HG03469 (cell line): Measurements from ENCODE around the gene CSNK1D.
"Not testable (repeated sequence)": the region's sequence is repeated elsewhere in the genome, so short reads cannot be mapped to it uniquely, and the experiment has no call there.

Source experiments
- ATAC-seq: cut with Tn5 transposase; IDR thresholded peaks from one replicate; pipeline ENCODE4 v1.9.1; 2021; ENCODE audit warnings: mild to moderate bottlenecking, moderate library complexity, moderate number of reproducible peaks; ENCODE audit not compliant: unreplicated experiment

The CSNK1D gene

DNA sequence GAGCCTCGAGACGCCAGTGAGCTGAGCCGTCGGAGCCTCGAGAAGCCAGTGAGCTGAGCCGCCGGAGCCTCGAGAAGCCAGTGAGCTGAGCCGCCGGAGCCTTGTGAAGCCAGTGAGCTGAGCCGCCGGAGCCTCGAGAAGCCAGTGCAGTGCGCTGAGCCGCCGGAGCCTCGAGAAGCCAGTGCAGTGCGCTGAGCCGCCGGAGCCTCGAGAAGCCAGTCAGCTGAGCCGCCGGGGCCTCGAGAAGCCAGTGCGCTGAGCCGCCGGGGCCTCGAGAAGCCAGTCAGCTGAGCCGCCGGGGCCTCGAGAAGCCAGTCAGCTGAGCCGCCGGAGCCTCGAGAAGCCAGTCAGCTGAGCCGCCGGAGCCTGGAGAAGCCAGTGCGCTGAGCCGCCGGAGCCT lies 19.4 kb downstream of the CSNK1D start:
- not testable (repeated sequence) for ATAC-seq

DNA sequence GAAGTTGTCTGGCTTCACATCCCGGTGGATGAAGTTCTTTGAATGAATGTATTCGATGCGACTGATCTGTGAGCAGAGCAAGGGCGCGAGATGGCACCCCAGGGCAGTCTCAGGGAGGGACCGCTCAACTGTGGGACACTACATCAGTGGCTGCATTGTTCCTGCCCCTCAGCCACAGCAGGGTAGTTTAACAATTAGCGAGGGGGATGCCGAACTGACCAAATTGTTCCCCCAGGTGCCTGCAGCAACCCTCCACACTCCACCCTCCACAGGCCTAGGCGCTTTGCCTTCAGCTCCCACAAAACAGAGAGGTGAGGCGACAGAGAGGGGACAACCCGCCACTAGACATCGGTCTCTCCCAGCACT lies 20.3 kb downstream of the CSNK1D start:
- no peak for ATAC-seq

DNA sequence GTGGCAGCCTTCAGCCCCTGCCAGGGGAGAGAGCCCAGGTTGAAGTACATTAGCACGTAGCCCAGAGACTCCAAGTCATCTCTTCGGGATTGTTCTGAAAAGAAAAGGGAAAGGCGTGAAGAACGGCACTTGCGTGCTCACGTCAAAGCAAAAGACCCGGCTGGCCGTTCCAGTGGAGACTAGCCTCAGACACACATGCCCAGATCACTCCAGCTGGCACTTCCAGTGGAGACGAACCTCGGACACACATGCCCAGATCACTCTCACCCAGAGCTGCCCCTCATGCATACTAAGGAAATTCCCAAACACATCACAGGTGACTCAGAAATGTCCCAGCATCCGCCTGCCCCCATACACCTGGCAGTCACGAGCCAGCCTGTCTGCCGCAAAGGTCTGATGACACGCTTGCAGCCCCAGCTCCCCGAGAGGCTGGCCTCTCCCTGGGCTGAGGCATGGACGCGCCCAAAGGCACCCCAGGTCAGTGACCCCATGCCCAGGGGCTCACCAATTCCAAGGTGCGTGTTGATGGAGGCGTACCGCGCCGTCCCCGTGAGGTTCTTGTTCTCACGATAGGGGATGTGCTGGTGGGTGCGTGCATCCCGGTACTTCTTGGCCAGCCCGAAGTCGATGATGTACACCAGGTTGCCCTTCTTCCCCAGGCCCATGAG lies 20.9 kb downstream of the CSNK1D start:
- ATAC-seq = no peak

DNA sequence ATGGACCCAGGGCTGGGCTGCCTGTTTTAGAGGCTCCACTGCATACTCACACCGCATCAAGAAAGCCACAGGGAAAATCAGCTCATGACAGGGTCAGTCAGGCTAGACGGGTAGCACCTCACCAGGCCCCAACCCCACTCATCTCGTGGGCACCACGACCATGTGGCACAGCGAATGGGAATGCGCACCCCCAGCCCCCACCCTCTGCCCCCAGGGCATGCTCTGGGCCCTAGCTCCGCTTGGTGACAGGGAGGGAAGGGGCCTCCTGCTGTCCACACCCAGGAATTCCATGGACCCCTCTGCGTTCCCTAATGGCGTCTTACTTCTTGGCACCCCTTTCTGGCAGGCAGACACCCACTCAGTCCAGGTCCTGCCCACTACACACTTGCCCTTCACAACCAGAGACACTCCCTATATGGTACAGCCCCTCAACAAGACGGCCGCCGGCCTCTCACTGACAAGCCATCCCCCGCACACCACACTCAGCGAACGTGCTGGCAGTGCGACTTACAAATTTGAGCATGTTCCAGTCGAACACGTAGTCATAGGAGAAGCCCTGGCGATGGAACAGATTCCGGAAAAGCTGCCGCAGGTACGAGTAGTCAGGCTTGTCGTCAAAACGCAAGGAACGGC lies 22.5 kb downstream of the CSNK1D start:
- ATAC-seq = no peak

DNA sequence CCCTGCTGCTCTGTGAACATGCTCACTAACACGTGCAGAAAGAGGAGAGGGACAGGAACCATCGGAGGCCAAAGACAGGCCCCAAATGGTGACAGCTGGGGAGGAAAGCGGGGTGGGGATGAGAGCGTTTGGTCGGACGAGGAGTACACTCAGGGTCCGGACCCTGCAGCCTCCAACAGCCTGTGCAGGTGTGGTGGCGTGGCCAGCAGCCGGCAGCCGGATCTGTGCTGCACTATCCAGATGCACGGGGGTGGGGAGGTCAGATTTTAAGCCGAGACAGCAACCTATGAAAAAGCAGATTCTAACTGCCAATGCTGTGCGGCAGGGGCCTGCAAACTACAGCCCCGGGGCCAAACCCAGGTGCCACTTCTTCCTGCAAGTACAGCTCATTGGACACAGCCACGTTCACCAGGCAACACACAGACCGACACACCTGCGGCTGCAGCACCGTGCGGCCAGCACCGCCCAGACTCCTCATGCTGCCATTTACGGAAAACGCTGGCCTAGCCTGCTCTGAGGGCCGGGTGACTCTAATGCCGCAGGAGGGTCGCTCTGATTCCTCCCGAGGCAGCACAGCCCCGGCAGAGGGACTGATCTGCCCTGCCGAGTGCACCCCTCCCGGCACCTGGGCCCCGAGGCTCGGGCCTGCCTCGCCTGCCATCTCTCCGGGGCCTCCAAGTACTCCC lies 23.5 kb downstream of the CSNK1D start:
- ATAC-seq = no peak

DNA sequence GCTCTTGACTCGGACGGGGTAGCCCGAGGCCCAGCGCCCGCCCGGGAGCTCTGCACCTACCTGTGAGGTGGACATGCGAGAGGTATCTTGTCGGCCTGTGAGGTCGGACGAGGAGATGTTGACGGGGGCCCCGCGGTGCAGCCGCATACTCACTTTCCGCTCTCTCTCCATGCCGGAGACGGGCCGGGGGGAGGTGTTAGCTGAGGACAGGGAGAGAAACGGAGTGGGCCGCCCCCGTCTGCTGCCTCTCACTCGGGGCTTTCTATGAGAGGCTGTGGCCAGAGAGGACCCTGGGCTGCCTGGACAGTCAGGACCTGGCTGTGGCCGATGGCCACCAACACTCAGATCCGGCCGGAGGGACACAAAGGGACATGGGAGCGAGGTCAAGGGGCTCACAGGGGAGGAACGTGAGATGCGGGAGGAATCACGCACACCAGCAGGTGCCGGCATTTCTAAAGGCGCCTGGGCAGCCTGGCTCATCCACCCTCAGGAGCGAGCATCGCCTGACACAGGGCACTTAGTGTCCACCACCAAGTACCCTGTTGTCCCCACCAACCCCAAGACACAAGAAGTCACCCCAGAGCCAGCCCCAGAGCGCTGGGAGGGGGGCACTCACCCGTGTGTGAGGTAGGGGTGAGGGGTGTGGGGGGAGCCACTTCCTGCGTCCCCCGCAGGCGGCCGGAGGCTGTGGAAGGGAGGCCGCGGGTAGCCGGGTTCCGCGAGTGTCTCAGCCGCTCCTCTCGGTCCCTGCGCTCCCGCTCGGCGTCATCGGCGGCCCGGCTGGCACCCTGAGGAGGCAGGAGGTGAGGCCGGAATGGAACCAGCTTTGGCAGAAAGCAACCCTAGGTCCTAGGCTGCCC lies 24.5 kb downstream of the CSNK1D start:
- no peak for ATAC-seq

DNA sequence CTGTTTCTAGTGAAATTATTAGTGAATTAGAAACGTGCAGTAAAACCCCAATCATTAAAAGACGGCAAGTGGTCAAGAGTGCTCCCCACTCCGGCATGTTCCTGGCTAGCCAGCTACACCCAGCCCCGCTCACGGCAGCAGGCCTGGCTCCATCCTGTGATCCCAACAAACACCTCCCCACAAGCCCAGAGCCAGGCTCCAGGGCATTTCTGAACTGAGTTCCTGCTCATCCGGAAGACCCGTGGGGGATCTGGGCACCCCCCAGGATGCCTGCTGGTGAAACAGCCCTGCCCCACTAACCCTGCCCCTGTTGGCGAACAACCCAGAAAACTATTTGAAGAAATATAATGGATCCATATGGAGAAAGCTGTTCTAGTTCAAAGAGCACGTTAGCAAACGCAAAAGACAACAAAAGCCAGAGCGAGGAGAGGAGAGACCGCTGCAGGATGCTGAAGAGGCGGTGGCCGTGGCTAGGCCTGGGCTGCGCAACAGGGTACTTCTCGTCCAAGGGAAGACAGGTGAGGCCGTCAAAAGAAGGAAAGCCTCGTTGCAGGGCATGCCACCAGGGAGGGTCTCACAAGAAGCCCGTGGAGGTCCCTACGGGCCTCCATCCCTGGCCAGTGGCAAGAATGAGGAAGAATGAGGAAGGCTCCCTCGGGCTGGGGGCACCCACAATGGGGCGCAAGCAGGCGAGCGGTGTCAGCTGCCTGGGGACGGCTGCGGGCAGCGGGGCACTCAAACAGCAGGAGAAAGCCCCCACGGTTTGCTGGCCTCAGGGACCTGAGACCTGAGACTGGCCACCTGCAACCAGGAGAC lies 25.4 kb downstream of the CSNK1D start:
- ATAC-seq = no peak

DNA sequence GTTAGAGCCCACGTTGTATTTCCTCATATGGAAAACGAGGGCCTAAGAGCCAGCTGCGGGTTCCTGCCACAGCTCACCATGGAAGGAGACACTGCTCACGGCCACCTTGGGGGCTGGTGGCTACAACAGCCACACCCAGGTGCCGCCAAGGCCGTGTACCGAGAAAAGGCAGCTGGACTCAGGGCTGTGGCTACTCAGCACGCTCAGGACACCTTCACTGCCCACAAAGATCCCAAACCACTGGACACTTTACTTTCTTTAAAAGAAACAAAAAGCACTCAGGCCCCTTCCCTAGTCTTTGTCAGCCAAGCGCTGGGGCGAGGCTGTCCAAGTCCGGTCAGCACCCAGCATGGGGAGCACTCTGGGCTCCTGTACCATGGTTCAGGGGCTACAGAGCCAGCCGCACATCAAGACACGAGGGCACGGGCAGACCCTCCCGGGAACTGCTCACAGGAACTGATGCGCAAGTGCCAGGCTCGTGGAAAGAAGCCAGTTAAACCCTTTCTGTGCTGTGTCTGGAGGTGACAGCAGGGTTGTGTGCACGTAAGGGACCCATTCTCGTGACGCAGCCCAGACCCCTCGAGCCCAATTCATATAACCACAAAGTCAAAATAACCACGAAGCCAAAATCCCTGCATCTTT lies 26.2 kb downstream of the CSNK1D start:
- ATAC-seq = no peak

DNA sequence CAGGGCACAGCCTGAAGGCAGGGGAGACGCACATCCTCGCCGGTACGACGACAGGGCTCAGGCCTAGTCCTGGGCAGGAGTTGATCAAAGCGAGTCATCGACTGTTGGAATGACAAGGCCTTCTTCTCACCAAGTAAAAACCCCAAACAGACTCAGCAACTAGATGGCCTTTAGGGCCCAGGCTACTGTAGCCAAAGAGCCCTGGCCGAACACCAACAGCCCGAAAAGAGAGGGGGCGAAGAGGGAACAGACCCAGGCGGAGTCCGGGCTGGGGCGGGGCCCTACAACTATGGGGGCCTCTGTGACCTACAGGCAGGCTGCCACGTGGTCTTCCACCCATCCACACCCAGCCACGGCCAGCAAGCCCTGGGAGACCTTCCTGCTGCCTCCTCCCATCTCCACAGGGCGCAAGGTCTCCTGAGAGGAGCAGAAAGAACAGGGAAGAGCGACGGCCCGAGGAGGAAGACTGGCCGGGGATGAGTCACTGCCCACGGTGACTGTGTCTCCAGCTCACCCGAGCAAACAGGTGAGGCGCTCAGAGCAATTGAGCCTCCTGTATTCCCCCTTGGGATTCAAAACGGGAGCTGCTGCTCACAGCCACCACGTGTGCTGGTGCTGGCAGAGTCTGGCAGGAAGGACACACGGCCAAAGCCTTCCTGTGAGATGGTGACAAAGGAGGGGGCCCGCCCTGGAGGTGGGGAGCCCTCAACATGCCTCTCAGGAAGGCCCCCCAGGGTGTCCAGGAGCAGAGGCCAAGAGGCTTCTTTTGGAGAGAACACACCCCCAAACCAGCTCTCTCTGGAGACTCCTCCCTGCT lies 26.9 kb downstream of the CSNK1D start:
- no peak for ATAC-seq

DNA sequence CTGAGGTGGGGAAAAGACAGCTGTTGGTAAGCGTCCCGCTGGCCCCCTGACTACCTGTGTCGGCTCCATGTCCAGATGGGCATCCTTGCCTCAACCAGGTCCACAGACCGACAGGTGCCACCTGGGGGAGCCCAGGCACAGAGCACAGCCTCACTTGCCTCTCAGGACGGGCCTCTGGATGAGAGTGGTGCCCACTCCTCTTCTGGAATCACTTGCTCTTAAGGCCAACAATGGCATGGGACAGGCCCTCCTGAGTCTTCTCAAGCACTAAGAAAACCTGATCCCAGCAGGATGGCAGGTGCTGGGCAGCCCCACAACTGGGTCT lies 27.5 kb downstream of the CSNK1D start:
- ATAC-seq = no peak

DNA sequence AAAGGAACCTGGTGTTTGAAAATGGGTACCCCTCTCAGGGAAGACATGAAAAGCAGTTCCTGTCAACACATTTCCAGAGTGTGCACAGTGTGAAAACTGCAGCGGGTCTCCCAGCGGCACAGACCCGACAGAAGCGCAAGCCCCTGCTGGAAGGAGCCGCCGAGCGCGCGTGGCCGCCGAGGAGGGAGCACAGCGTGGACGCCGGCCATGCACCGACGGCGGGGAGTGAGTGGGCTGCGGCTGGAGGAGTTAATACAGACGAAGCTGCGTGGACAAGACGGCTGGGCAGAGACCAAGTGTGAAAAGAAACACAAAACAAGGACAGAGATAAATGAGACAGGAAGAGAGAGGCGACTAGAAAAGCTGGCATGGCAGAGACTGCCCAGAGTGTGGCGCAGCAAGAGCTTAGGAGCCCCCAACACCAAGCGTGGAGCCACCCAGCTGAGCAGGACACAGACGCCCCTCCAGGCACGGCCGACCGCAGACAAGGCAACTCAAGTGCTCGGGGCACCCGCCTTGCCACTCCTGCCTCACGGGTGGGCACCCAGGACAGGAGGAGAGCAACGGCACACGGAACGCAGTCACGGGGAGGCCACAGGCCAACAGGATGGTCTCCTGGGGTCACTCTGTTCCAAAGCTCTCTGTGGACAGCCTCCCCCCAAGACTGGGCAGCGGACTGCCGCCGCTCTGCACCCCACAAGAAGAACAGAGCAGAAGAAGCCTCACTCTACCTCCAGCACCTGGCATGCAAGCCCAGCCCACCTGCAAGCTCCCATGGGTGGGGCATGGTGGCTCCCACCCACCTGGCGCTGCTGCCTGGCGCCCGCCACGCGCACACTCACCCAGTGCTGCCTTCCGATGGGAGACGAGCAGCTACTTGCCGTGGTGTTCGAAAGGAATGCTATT lies 28.1 kb downstream of the CSNK1D start:
- ATAC-seq = no peak

DNA sequence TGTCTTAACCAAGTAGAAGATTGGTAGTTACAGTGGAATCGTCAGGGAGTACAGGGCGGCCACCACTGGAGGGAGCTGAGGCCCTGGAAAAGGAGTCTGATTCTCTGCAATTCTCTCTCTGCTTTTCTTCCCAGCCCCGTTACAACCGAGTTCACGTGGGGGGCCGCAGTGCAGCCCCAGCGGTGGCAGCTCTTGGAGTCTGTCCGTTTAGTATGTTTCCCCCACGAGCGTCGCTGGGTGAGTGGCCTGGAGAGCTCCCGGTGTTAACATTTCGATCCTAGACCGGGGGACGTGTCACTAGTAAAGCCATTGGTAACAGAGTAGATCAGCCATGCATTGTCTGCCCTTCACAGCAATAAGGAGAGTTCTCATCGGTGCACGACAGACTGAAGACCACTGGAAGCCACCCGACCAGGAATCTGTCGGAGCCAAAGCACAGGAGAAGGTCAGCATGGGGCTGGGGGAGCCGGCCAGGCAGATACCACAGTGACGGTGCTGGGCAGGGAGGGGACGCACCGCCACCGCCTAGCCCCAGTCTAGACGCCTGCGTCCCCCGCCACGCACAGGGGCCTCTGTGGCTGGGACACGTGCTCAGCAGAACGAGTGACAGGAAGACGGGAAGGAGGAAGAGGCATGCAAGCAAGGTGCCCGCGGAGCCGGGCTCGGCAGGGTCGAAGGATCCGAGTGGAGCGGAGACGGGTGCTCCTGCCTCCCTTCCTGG lies 28.9 kb downstream of the CSNK1D start:
- no peak for ATAC-seq

DNA sequence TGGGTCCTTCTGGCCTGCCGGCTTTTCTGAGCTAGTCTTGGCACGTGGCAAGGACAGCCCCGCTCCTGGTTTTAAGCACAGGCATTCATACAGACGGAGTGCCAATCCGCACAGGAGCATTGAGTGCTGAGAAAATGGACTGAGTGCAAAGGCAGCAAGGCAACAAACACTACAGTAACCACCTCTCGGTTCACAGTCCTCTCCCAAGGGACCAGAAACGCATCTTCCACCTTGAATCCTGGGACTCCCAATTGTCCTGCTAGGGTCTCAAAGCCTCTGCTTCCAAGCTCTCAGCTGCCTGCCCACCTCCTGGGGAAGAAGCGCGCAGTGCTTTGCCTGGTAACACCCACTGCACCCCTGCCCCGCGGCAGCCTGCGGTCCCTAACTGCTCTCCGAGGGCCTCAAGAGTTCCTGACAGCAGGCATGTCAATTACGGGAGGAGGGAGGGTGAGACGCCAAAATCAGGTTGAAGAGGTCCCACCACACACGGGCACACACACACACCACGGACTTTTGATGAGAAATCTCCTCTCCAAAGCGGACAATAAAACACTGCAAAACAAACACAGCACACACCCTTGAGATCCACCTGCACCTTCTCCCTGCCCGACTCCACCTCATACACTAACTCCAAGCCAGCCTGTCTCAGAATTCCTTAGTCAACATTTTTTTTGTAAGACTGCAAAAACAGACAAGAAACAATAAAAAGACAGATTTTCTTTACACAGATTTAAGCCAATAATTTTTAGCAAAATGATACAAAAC lies 29.7 kb downstream of the CSNK1D start:
- ATAC-seq = no peak

DNA sequence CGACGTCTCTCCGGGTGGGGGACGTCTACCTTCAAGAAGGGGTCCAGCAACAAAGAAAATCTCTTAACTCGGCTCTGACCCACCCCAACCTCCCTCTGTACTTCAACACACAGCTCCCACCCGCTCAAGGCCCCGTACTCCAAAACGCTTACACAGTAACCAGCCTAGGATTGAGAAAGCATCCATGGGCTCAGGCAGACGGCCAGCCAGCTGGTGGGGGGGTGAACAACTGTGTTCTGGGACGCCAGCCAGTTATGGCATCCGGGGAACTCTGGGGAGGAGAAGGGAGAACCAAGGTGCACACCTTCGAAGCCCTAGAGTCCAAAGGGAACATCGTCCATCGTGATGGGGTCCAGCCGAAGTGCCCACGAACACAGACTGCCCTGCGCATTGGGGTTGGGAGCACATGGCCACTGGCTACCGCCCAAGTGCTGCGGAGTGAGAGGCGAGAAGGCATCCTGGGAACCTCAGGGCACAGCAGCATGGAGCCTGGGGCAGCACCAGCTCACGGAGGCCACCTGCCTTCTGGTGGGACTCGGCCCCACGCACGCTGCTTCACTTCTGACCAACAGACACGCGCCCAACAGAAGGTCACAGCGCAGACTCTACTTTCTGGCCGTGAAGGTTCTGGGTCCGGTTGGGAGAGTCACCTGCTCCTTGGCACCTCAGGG lies 30.4 kb downstream of the CSNK1D start:
- no peak for ATAC-seq

DNA sequence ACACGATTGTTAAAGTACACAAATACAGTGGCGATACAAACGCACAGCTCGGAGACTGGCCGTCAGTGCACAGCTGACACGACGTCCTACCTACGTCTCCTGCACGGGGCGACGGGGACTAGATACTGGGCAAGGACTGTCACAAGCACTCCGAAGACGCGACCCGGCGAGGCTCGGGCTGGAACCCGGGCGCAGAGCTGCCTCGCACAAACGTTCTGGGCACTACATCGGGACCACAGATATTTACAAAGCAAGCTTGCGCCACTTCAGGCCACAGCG lies 30.9 kb downstream of the CSNK1D start:
- no peak for ATAC-seq

DNA sequence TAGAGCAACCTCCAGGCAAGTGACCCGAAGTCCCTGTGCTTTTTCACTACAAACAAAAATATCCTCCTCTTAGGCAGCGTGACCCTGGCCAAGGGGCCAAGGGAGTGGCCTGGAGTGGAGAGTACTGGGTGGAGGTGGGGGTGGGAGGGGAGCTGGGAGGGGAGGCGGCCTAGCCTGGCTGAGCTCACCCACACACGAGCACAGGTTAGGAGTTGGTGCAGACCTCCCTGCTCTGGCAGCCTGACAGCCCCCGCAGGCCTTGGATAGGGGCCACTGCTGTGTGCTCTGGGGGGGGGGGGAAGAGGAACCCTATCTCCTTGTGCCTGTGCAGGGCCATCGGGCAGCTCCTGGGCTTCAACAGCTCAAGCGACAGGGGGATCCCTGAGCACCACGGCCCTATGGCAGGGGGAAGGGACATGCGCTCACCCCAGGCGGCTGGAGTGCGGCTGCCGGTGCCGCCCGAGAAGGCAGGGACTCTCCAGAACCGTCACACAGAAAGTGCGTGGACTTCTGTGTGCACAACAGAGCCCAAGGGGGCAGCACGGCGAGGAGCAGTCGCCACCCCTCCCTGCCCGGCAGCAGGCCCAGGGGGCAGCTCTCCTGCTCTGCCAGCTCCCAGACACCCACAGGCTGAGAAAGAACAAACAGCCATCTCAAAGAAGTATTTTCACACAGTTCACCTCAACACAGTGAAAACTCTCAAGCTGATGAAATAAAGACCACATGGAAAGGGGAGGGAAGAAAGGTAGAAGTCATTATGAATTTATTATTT lies 31.4 kb downstream of the CSNK1D start:
- no peak for ATAC-seq
